ENCODE data around the gene ARHGAP23.

GRCh38 chr17:38442548-38442947, 14.3 kb downstream of the ARHGAP23 start:
- TF ChIP-seq CTCF (conservative IDR thresholded peaks at IDR 0.05 in 1 of 2, IDR thresholded peaks at IDR 0.05 in 1 of 2; ENCODE audit: low read depth in 1 of 2, low read length in 2 of 2) (no peak), EZH2 (IDR thresholded peaks at IDR 0.05; ENCODE audit: low read length, missing control alignments) (no peak)
